ENCODE results near the gene TULP4.
A peak's percentile ranks its signal among the peaks of the same experiment; 100 is the strongest.

TULP4 gene

DNA sequence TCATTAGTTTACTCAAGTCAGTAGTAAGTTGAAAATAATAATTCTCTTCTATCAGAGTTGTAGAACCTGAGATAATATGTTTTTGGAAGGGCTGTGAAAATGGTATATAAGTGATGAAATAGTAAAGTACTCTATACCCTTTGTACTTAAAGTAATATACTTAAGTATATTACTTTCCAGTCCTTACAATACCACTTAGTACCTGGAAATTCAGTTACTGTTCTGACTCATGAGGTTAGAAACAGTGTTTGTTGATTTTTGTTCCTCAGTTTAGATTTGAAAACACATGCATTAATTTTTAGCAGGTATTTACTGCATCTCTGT is 10.1 kb downstream of the TULP4 start:
- no peak for DNase-seq (ENCODE audit: low read depth)
- no peak overlapping the region for H3K4me3 ChIP-seq (ENCODE audit: low read depth, low read length)
- TF ChIP-seq, protein P1, sequence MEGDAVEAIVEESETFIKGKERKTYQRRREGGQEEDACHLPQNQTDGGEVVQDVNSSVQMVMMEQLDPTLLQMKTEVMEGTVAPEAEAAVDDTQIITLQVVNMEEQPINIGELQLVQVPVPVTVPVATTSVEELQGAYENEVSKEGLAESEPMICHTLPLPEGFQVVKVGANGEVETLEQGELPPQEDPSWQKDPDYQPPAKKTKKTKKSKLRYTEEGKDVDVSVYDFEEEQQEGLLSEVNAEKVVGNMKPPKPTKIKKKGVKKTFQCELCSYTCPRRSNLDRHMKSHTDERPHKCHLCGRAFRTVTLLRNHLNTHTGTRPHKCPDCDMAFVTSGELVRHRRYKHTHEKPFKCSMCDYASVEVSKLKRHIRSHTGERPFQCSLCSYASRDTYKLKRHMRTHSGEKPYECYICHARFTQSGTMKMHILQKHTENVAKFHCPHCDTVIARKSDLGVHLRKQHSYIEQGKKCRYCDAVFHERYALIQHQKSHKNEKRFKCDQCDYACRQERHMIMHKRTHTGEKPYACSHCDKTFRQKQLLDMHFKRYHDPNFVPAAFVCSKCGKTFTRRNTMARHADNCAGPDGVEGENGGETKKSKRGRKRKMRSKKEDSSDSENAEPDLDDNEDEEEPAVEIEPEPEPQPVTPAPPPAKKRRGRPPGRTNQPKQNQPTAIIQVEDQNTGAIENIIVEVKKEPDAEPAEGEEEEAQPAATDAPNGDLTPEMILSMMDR (IDR thresholded peaks at IDR 0.05; ENCODE audit: insufficient read depth, low read depth, low read length, missing control alignments): no peak

DNA sequence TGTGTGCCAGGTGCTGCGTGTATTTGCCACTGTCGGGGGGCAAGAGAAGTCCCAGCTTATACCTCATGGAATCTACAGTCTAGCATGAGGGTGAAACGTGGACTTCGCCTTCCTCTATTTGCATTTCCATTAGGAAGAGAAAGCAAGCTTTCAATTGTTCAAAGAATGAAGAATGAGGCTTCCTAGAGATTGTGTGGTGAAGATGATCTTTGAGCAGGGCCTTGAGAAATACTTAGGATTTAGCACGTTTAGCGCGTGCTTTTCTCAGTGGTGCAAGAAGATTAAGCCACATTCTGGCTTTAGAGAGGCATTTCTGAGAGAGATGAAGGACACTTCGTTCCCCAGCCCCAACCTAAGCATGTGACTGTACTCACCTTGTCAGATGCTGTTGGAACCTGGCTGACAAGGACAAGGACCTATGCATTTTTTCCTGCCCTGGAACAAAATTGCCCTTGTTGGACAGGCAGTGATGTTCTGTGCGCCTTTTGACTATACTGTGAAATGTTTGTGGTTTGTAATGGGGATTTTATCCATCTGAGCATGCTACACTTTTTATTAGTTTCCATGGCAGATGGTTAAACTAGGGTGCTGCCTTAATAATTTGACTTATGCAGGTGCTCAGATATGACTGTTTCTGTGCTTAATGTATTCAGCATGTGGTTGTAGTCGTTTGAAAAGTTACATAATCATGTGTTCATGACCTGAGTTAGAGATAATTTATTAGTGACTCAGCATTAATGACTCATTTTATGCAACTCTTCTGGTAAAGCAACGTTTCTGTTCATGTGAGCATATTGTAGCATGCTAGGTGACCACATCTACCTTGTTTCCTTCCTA is 10.7 kb downstream of the TULP4 start:
- TF ChIP-seq, protein P1 (IDR thresholded peaks at IDR 0.05; ENCODE audit: insufficient read depth, low read depth, low read length, missing control alignments): no peak

DNA sequence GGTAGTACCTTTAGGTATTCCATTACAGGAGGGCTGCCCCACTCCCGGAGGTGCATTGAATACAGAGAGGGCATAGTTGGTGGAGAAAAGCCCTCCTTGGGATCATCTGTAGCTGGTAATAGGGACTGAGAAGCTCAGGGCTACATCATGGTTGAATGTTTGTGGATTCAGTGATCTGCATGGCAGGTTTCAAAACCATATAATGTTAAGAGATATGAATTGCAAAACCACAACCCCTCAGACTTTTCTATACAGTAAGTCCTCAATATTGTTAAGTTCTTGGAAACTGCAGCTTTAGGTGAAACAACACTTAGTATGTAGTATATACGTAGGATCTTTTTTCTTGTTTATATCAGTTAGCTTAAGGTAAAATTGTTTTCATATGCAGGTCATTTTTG is 11.3 kb downstream of the TULP4 start:
- TF ChIP-seq, protein P1 (IDR thresholded peaks at IDR 0.05; ENCODE audit: insufficient read depth, low read depth, low read length, missing control alignments): no peak
- peak; percentile 43 for DNase-seq (ENCODE audit: low read depth)
- no peak overlapping the region for H3K4me3 ChIP-seq (ENCODE audit: low read depth, low read length)

More for the DNA sequence above, 10.7 kb downstream of the TULP4 start:
- DNase-seq (ENCODE audit: low read depth): peak; percentile 70
- no peak overlapping the region for H3K4me3 ChIP-seq (ENCODE audit: low read depth, low read length)

DNA sequence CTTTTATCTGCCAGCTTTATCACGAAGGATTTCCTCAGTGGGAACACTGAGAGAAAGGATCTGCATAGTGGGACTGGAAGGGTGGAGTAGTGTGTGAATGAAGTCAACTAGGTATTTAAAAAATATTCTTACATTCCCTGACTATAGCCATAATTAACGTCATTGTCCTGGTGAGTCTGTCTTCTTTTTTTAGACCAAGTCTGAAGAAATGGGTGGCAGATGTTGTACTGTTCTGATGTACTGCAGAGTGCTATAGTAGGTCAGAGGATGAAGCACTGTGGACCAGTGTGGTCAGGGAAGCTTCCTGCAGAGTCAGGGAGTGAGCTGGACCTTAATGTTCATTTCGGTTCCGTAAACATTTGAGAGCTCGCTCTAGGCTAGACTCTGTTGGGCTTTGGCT is 11.9 kb downstream of the TULP4 start:
- no peak overlapping the region for H3K4me3 ChIP-seq (ENCODE audit: low read depth, low read length)
- no peak for DNase-seq (ENCODE audit: low read depth)
- TF ChIP-seq, protein P1 (IDR thresholded peaks at IDR 0.05; ENCODE audit: insufficient read depth, low read depth, low read length, missing control alignments): no peak

DNA sequence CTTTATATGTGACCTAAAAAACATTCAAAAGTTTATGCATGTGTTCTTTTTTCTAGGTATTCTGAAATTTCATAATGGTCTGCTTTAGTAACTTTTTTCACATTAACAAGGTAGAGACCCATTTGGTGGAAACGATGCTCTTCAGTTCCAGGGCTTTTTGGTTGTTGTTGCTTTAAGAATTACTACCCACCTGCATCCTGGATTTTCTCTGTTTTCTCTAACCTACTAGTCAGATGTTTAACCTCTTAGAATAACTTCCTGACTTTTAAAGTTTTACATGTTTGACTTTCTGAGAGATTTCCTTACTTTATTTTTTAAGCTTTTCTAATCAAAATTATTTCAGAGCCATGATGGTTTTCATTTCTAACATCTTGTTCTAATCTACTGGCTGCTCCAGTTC is 14.9 kb downstream of the TULP4 start:
- DNase-seq (ENCODE audit: low read depth): no peak
- no peak overlapping the region for H3K4me3 ChIP-seq (ENCODE audit: low read depth, low read length)
- TF ChIP-seq, protein P1 (IDR thresholded peaks at IDR 0.05; ENCODE audit: insufficient read depth, low read depth, low read length, missing control alignments): no peak

DNA sequence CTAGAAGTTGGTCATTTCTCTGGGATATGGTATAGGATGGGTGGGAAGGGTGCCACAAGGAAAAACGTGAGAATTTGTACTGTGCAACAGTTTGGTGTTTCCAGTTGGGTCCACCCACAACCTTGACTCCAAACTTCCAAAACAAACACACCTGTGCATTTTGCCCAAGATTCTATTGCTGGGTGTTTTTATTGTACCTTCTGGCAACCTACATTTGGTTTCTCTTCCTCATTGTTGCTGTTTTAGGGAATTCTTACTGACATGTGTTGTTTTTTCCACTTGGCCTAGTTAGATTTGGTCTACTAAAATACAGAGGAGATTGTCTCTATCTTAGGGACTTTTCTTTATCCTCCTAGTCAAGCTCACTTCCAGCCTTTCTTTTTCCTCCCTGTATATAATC is 16.7 kb downstream of the TULP4 start:
- no peak overlapping the region for H3K4me3 ChIP-seq (ENCODE audit: low read depth, low read length)
- DNase-seq (ENCODE audit: low read depth): no peak
- TF ChIP-seq, protein P1 (IDR thresholded peaks at IDR 0.05; ENCODE audit: insufficient read depth, low read depth, low read length, missing control alignments): no peak

DNA sequence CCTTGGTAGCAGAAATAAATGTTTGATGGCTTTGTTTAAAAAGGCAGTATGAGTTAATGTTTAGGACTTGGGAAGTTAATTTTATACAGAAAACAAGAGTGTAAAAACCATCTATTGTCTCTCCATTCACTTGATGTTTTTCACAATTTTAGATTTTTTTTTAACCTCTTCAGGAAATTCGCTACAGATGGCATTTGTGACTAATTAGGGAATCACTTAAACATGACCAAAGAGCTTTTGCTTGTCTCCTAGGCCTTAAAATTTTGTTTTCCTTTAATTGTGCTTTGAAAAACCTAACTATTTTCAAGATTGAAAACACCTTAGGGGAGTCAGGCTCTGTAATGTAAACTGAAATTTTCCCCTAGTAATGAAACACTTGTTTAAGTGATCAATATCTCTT is 17.3 kb downstream of the TULP4 start:
- H3K4me3 ChIP-seq (ENCODE audit: low read depth, low read length): no peak overlapping the region
- TF ChIP-seq, protein P1 (IDR thresholded peaks at IDR 0.05; ENCODE audit: insufficient read depth, low read depth, low read length, missing control alignments): no peak
- no peak for DNase-seq (ENCODE audit: low read depth)

Measured in GM12865 (cell line).